ENCODE data around the gene UNG. TPM values are rescaled to one million over a fixed set of nuclear protein-coding genes. Genes with fewer than 3 reads are reported as not detected.
"Not testable (repeated sequence)": the region's sequence is repeated elsewhere in the genome, so short reads cannot be mapped to it uniquely, and the experiment has no call there.

UNG gene
- total RNA-seq, 1 experiment from 2014 or later = 82.3 TPM

- no peak overlapping the region for H3K4me3 ChIP-seq
- H3K27ac ChIP-seq = no peak overlapping the region
- H3K9me3 ChIP-seq (replicated peaks) = no peaks in the 10 kb centered on the region
- H3K4me1 ChIP-seq = no peaks in the 10 kb centered on the region; the same call in 1 of the 2 replicates
- no peaks in the 10 kb centered on the region for H3K36me3 ChIP-seq
- no peak for DNase-seq
- no peaks in the 10 kb centered on the region for H3K27me3 ChIP-seq
Observed at GRCh38 chr12:109124878-109125648, 27.7 kb downstream of the UNG start.

- H3K27me3 ChIP-seq = no peaks in the 10 kb centered on the region
Observed at GRCh38 chr12:109125791-109126190, 28.4 kb downstream of the UNG start.

GRCh38 chr12:109126784-109127183, 29.4 kb downstream of the UNG start:
- no peaks in the 10 kb centered on the region for H3K27me3 ChIP-seq
- no peaks in the 10 kb centered on the region for H3K36me3 ChIP-seq
- DNase-seq = no peak
- peaks cover 14% of the 10 kb centered on the region for H3K4me1 ChIP-seq
- no peak overlapping the region for H3K27ac ChIP-seq
- H3K4me3 ChIP-seq = no peak overlapping the region
- H3K9me3 ChIP-seq (replicated peaks) = no peaks in the 10 kb centered on the region

More at GRCh38 chr12:109125791-109126190, 28.4 kb downstream of the UNG start:
- H3K27ac ChIP-seq = no peak overlapping the region
- H3K9me3 ChIP-seq (replicated peaks) = no peaks in the 10 kb centered on the region
- H3K4me3 ChIP-seq = no peak overlapping the region
- H3K4me1 ChIP-seq = peaks cover 4% of the 10 kb centered on the region
- DNase-seq = no peak
- no peaks in the 10 kb centered on the region for H3K36me3 ChIP-seq

- Histone ChIP-seq H3K36me3 (no peaks in the 10 kb centered on the region), H3K4me1 (peaks cover 16% of the 10 kb centered on the region), H3K4me3 (no peak overlapping the region), H3K27me3 (no peaks in the 10 kb centered on the region), H3K27ac (no peak overlapping the region), H3K9me3 (replicated peaks) (no peaks in the 10 kb centered on the region)
- no peak for DNase-seq
Observed at GRCh38 chr12:109127533-109128242, 30.3 kb downstream of the UNG start.

GRCh38 chr12:109130297-109131153, 33.1 kb downstream of the UNG start:
- no peaks in the 10 kb centered on the region for H3K9me3 ChIP-seq (replicated peaks)
- peak overlapping the region; percentile 56 for H3K27ac ChIP-seq
- no peak overlapping the region; the same call in 1 of the 2 replicates for H3K4me3 ChIP-seq
- H3K27me3 ChIP-seq = no peaks in the 10 kb centered on the region
- peak; percentile 9 to 30 for DNase-seq
- H3K4me1 ChIP-seq = peaks cover 16% of the 10 kb centered on the region
- no peaks in the 10 kb centered on the region for H3K36me3 ChIP-seq

- no peaks in the 10 kb centered on the region; the same call in 1 of the 2 replicates for H3K9me3 ChIP-seq (replicated peaks)
- DNase-seq = peak; percentile 72 to 75
- peak overlapping the region; percentile 16; the same call in 1 of the 2 replicates for H3K4me3 ChIP-seq
- H3K27ac ChIP-seq = peak overlapping the region; percentile 56
- no peaks in the 10 kb centered on the region for H3K36me3 ChIP-seq
- H3K27me3 ChIP-seq = no peaks in the 10 kb centered on the region
- H3K4me1 ChIP-seq = peaks cover 16% of the 10 kb centered on the region
Observed at GRCh38 chr12:109131154-109132050, 34.0 kb downstream of the UNG start.

GRCh38 chr12:109134186-109134917, 37.0 kb downstream of the UNG start:
- DNase-seq = peak; percentile 37 to 58
- H3K36me3 ChIP-seq = no peaks in the 10 kb centered on the region
- H3K27me3 ChIP-seq = no peaks in the 10 kb centered on the region
- no peaks in the 10 kb centered on the region; the same call in 1 of the 2 replicates for H3K9me3 ChIP-seq (replicated peaks)
- H3K4me1 ChIP-seq = peaks cover 16% of the 10 kb centered on the region
- H3K27ac ChIP-seq = no peak overlapping the region
- H3K4me3 ChIP-seq = no peak overlapping the region

GRCh38 chr12:109137055-109137454, 39.7 kb downstream of the UNG start:
- H3K27me3 ChIP-seq = no peaks in the 10 kb centered on the region
- no peaks in the 10 kb centered on the region; the same call in 1 of the 2 replicates for H3K9me3 ChIP-seq (replicated peaks)
- no peak overlapping the region for H3K27ac ChIP-seq
- DNase-seq = no peak
- H3K4me1 ChIP-seq = no peaks in the 10 kb centered on the region; the same call in none of the 2 replicates
- no peaks in the 10 kb centered on the region for H3K36me3 ChIP-seq
- no peak overlapping the region for H3K4me3 ChIP-seq

GRCh38 chr12:109139360-109139759, 42.0 kb downstream of the UNG start:
- Histone ChIP-seq H3K27ac (no peak overlapping the region), H3K4me1 (no peaks in the 10 kb centered on the region), H3K4me3 (no peak overlapping the region), H3K36me3 (no peaks in the 10 kb centered on the region), H3K27me3 (no peaks in the 10 kb centered on the region), H3K9me3 (replicated peaks) (no peaks in the 10 kb centered on the region; the same call in 1 of the 2 replicates)
- DNase-seq = no peak

GRCh38 chr12:109139791-109140190, 42.4 kb downstream of the UNG start:
- H3K36me3 ChIP-seq = no peaks in the 10 kb centered on the region
- no peak for DNase-seq
- no peaks in the 10 kb centered on the region; the same call in 1 of the 2 replicates for H3K9me3 ChIP-seq (replicated peaks)
- no peaks in the 10 kb centered on the region for H3K27me3 ChIP-seq
- no peaks in the 10 kb centered on the region for H3K4me1 ChIP-seq
- H3K4me3 ChIP-seq = no peak overlapping the region
- no peak overlapping the region for H3K27ac ChIP-seq

GRCh38 chr12:109140560-109140959, 43.2 kb downstream of the UNG start:
- Histone ChIP-seq H3K27me3 (no peaks in the 10 kb centered on the region), H3K4me3 (no peak overlapping the region), H3K27ac (no peak overlapping the region), H3K9me3 (replicated peaks) (no peaks in the 10 kb centered on the region; the same call in 1 of the 2 replicates), H3K36me3 (no peaks in the 10 kb centered on the region), H3K4me1 (no peaks in the 10 kb centered on the region)
- DNase-seq = no peak

GRCh38 chr12:109144224-109144623, 46.8 kb downstream of the UNG start:
- no peaks in the 10 kb centered on the region for H3K36me3 ChIP-seq
- H3K9me3 ChIP-seq (replicated peaks) = no peaks in the 10 kb centered on the region
- H3K27ac ChIP-seq = no peak overlapping the region
- no peaks in the 10 kb centered on the region for H3K27me3 ChIP-seq
- no peak for DNase-seq
- no peaks in the 10 kb centered on the region for H3K4me1 ChIP-seq
- H3K4me3 ChIP-seq = no peak overlapping the region

GRCh38 chr12:109147126-109147525, 49.7 kb downstream of the UNG start:
- not testable (repeated sequence) for H3K27me3 ChIP-seq; H3K9me3 ChIP-seq (replicated peaks); H3K36me3 ChIP-seq; H3K27ac ChIP-seq; H3K4me1 ChIP-seq; H3K4me3 ChIP-seq; DNase-seq
